A549 (cell line): ENCODE measurements around the gene GDF7. TPM values are rescaled to one million over a fixed set of nuclear protein-coding genes. Genes with fewer than 3 reads are reported as not detected.
A peak's percentile ranks its signal among the peaks of the same experiment; 100 is the strongest.

Source experiments
- ATAC-seq, 2 experiments: fragments of 200-7000 bp in 1 of 2; fragments of >200 bp in 1 of 2; cut with Nextera tagmentation in 1 of 2; cut with Tn5 transposase in 1 of 2; 3 replicates each; pipeline versions ENCODE4 v1.8.0 to v1.9.1; 2018 to 2020; ENCODE audit warnings: mild to moderate bottlenecking in 1 of 2, moderate library complexity in 1 of 2
- CTCF ChIA-PET: fragments of 300-600 bp; sonication (Branson Sonifier 250); formaldehyde crosslinking; extraction: SDS; loops from one replicate; lab custom pipeline; 2021; ENCODE audit warnings: antibody characterized with exemption, inconsistent platforms; lab: Yijun Ruan, JAX
- POLR2A ChIA-PET: fragments of 350-600 bp; formaldehyde crosslinking; extraction: SDS; loops from one replicate; lab custom pipeline; 2021; ENCODE audit warnings: antibody characterized with exemption, inconsistent platforms; lab: Yijun Ruan, JAX
- DNase-seq, 2 experiments: peaks; one replicate each; pipeline versions ENCODE4 v3.0.0 to v3.0.0-alpha.2; 2011 to 2016; ENCODE audit warnings: low read depth in 1 of 2, low spot score in 1 of 2
- FAIRE-seq: peaks from 2 replicates; lab custom pipeline; 2011; peaks lifted over from hg19 to GRCh38; lab: Jason Lieb, UNC
- H3K27ac ChIP-seq, 2 experiments: fragments of >200 bp; sonication (Bioruptor Twin); formaldehyde crosslinking; 3 replicates each; pipeline ENCODE4 v1.5.1; 2016 to 2017
- H3K4me1 ChIP-seq: fragments of >200 bp; sonication (Bioruptor Twin); formaldehyde crosslinking; 3 replicates; pipeline ENCODE4 v1.6.1; 2016
- H3K4me2 ChIP-seq: fragments of >200 bp; sonication (Bioruptor Twin); formaldehyde crosslinking; 3 replicates; pipeline ENCODE4 v1.6.1; 2016
- H3K4me3 ChIP-seq: fragments of >200 bp; sonication (Bioruptor Twin); formaldehyde crosslinking; 3 replicates; pipeline ENCODE4 v1.5.1; 2016
- H3K9me3 ChIP-seq: fragments of >200 bp; sonication (Bioruptor Twin); formaldehyde crosslinking; 3 replicates; pipeline ENCODE4 v1.6.1; 2016
- CBX8 ChIP-seq: fragments of 200-600 bp; sonication (generic); IDR thresholded peaks from 2 replicates; pipeline ENCODE4 v1.6.1; 2016
- CHD4 ChIP-seq: fragments of 200-600 bp; sonication (generic); IDR thresholded peaks from 2 replicates; pipeline ENCODE4 v1.6.1; 2016; ENCODE audit warnings: antibody characterized with exemption, mild to moderate bottlenecking, borderline replicate concordance
- EHMT2 ChIP-seq: fragments of 200-600 bp; sonication (generic); IDR thresholded peaks from 2 replicates; pipeline ENCODE4 v1.6.1; 2016; ENCODE audit warnings: antibody characterized with exemption, low read depth, mild to moderate bottlenecking, moderate library complexity
- ESRRA ChIP-seq: fragments of 150-350 bp; IDR thresholded peaks from 2 replicates; pipeline ENCODE4 v1.6.1; 2014; ENCODE audit warnings: mild to moderate bottlenecking, low read length, borderline replicate concordance
- FOSB ChIP-seq: fragments of 250-450 bp; sonication (Bioruptor Pico); IDR thresholded peaks from 2 replicates; pipeline ENCODE4 v1.5.0; 2020; ENCODE audit warnings: mild to moderate bottlenecking, moderate library complexity
- GATA3 ChIP-seq: IDR thresholded peaks from 2 replicates; pipeline ENCODE4 v1.6.1; 2012; ENCODE audit warnings: borderline replicate concordance
- HOXB13 ChIP-seq: fragments of 250-450 bp; sonication (Bioruptor Pico); IDR thresholded peaks from 2 replicates; pipeline ENCODE4 v1.5.0; 2020; ENCODE audit warnings: low read depth, mild to moderate bottlenecking, moderate library complexity
- KDM1A ChIP-seq: fragments of 200-600 bp; sonication (generic); IDR thresholded peaks from 2 replicates; pipeline ENCODE4 v1.6.1; 2016; ENCODE audit warnings: low read depth, mild to moderate bottlenecking
- MAFK ChIP-seq: fragments of 450-650 bp; IDR thresholded peaks from 2 replicates; pipeline ENCODE4 v1.6.1; 2014; ENCODE audit not compliant: partially characterized antibody
- MAZ ChIP-seq: fragments of 150-350 bp; IDR thresholded peaks from 2 replicates; pipeline ENCODE4 v1.6.1; 2014; ENCODE audit warnings: antibody characterized with exemption, low read depth, low read length, borderline replicate concordance
- MYC ChIP-seq: IDR thresholded peaks from 2 replicates; pipeline ENCODE4 v1.6.1; 2012; ENCODE audit warnings: mild to moderate bottlenecking, inconsistent platforms, low read length, improper control_type of control experiment, borderline replicate concordance
- NR3C1 ChIP-seq: fragments of >200 bp; sonication (Bioruptor Twin); formaldehyde crosslinking; IDR thresholded peaks from 3 replicates; pipeline ENCODE4 v1.6.1; 2017
- RAD21 ChIP-seq, 2 experiments: fragments of >200 bp in 1 of 2; sonication (Bioruptor Twin) in 1 of 2; formaldehyde crosslinking in 1 of 2; IDR thresholded peaks in 1 of 2; conservative IDR thresholded peaks in 1 of 2; 2 replicates in 1 of 2; 3 replicates in 1 of 2; pipeline ENCODE4 v1.6.1; 2012 to 2018; ENCODE audit warnings: inconsistent platforms in 1 of 2
- RFX5 ChIP-seq: fragments of 450-650 bp; IDR thresholded peaks from 2 replicates; pipeline ENCODE4 v1.7.1; 2014; ENCODE audit warnings: antibody characterized with exemption, mild to moderate bottlenecking, moderate library complexity
- SMC3 ChIP-seq: fragments of >200 bp; sonication (Bioruptor Twin); formaldehyde crosslinking; IDR thresholded peaks from 3 replicates; pipeline ENCODE4 v1.6.1; 2018; ENCODE audit warnings: inconsistent platforms
- ZC3H11A ChIP-seq: fragments of 450-650 bp; IDR thresholded peaks from 2 replicates; pipeline ENCODE4 v1.6.1; 2014; ENCODE audit warnings: antibody characterized with exemption, mild to moderate bottlenecking
- WGBS: methylation state at CpG from one replicate; pipeline ENCODE4 v1.1.6; 2017; ENCODE audit errors: missing lambda C conversion rate; 5-methylcytosine and 5-hydroxymethylcytosine counted together
- polyA plus RNA-seq, 4 experiments: library from polyadenylated mRNA; depleted of rRNA in 3 of 4; stranded (reverse); fragments of >200 nt; fragmentation: RNase III in 1 of 4; extraction: RNeasy Plus Mini Kit Qiagen cat#74134 plus additional on column Dnase treatment in 1 of 4; gene quantifications; 2 replicates in 3 of 4; 3 replicates in 1 of 4; pipeline ENCODE4 v1.2.3, GENCODE V29; 2011 to 2017
- TF ChIP-seq, protein P1 (sequence below): fragments of >200 bp; sonication (Bioruptor Twin); formaldehyde crosslinking; IDR thresholded peaks from 3 replicates; pipeline ENCODE4 v1.5.1; 2016
- TF ChIP-seq, protein P2 (sequence below): IDR thresholded peaks from 2 replicates; pipeline ENCODE4 v1.6.1; 2012
- TF ChIP-seq, protein P3 (sequence below): fragments of 250-450 bp; sonication (Bioruptor Pico); IDR thresholded peaks from 2 replicates; pipeline ENCODE4 v1.5.0; 2020; ENCODE audit warnings: low read depth, mild to moderate bottlenecking, moderate library complexity
- TF ChIP-seq, protein P4 (sequence below): fragments of 450-650 bp; IDR thresholded peaks from 2 replicates; pipeline ENCODE4 v1.6.1; 2014; ENCODE audit warnings: antibody characterized with exemption
- TF ChIP-seq, protein P5 (sequence below): fragments of >200 bp; sonication (Bioruptor Twin); formaldehyde crosslinking; IDR thresholded peaks from 3 replicates; pipeline ENCODE4 v1.6.1; 2016
- TF ChIP-seq, protein P6 (sequence below): fragments of 250-450 bp; sonication (Bioruptor Pico); IDR thresholded peaks from 2 replicates; pipeline ENCODE4 v1.5.0; 2021; ENCODE audit warnings: mild to moderate bottlenecking, moderate library complexity, borderline replicate concordance
- TF ChIP-seq, protein P7 (sequence below): IDR thresholded peaks from 2 replicates; pipeline ENCODE4 v1.6.1; 2012; ENCODE audit warnings: low read depth, borderline replicate concordance

The GDF7 gene
- polyA plus RNA-seq, 2 of the 4 experiments (the other 2 are of a cell fraction), result 0.03 to 0.05 TPM

DNA sequence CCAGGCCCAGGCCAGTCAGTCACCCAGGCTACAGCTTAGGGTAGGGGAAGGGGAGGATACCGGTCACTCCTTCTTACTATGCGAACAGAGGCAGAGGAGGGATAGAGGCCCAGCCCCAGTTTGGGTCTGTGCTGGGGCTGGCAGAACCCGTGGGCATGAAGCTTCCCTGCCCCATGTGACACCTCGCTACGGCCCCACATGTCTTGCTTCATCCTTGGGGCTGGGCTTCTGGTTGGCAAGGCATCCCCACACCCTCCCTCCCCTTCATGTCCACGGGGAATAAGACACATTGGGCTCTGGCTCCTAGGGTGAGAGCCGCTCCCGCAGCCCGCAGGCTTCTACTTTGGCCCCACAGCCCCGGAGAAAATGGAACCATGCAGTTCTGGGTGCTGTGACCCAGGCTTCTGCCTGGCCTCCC is 48.5 kb upstream of the GDF7 start:
- DNase-seq, result no peak
- peak overlapping the region; percentile 89 to 90 for H3K27ac ChIP-seq

GRCh38 chr2:20618886-20619521 is 47.9 kb upstream of the GDF7 start:
- Histone ChIP-seq H3K4me1 (peaks cover 26% of the 10 kb centered on the region), H3K4me3 (no peak overlapping the region), H3K9me3 (no peaks in the 10 kb centered on the region), H3K4me2 (peak overlapping the region; percentile 59; the same call in 1 of the 3 replicates), H3K27ac (peak overlapping the region; percentile 89 to 90)
- no peak for ATAC-seq
- CTCF ChIA-PET, result interaction anchor here (1.1 to 7.0 kb wide), 11 partner anchors 9 to 249 kb away, joined by 3 to 112 read pairs (median 7); no protein-coding TSS in a partner anchor
- POLR2A ChIA-PET, result interaction anchor here (10.2 kb wide), 1 partner anchor 171 kb away, joined by 137 read pairs; the partner anchor contains the start of gene RHOB
- 90% methylated on average over 11 of the region's 15 CpGs for whole genome bisulfite sequencing
- TF ChIP-seq, protein P1, sequence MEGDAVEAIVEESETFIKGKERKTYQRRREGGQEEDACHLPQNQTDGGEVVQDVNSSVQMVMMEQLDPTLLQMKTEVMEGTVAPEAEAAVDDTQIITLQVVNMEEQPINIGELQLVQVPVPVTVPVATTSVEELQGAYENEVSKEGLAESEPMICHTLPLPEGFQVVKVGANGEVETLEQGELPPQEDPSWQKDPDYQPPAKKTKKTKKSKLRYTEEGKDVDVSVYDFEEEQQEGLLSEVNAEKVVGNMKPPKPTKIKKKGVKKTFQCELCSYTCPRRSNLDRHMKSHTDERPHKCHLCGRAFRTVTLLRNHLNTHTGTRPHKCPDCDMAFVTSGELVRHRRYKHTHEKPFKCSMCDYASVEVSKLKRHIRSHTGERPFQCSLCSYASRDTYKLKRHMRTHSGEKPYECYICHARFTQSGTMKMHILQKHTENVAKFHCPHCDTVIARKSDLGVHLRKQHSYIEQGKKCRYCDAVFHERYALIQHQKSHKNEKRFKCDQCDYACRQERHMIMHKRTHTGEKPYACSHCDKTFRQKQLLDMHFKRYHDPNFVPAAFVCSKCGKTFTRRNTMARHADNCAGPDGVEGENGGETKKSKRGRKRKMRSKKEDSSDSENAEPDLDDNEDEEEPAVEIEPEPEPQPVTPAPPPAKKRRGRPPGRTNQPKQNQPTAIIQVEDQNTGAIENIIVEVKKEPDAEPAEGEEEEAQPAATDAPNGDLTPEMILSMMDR, result no peak
- no peak for TF ChIP-seq GATA3
- TF ChIP-seq MAFK, result no peak
- no peak for TF ChIP-seq MAZ
- TF ChIP-seq, protein P2, sequence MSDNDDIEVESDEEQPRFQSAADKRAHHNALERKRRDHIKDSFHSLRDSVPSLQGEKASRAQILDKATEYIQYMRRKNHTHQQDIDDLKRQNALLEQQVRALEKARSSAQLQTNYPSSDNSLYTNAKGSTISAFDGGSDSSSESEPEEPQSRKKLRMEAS, result no peak
- TF ChIP-seq SMC3, result no peak
- TF ChIP-seq RFX5, result no peak
- no peak for TF ChIP-seq CBX8
- TF ChIP-seq, protein P3, sequence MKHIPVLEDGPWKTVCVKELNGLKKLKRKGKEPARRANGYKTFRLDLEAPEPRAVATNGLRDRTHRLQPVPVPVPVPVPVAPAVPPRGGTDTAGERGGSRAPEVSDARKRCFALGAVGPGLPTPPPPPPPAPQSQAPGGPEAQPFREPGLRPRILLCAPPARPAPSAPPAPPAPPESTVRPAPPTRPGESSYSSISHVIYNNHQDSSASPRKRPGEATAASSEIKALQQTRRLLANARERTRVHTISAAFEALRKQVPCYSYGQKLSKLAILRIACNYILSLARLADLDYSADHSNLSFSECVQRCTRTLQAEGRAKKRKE (CRISPR knock-in tag), result no peak
- no peak for TF ChIP-seq RAD21 (conservative IDR thresholded peaks at IDR 0.05 in 1 of 2, IDR thresholded peaks at IDR 0.05 in 1 of 2)
- FAIRE-seq, result no peak
- no peak for DNase-seq

More for the DNA sequence above, 48.5 kb upstream of the GDF7 start:
- H3K4me3 ChIP-seq, result no peak overlapping the region
- WGBS, result 91% methylated on average over 10 of the region's 10 CpGs
- FAIRE-seq (no peak), ATAC-seq (peak in 1 of 2 experiments; percentile 15; a peak in 3 of 6 replicates)
- H3K4me2 ChIP-seq, result peak overlapping the region; percentile 59
- ChIA-PET POLR2A (interaction anchor here (0.5 to 10.2 kb wide), 3 partner anchors 39 to 177 kb away, joined by 3 to 137 read pairs (median 3); partner anchors contain the start of gene RHOB), CTCF (interaction anchor here (0.7 to 7.0 kb wide), 17 partner anchors 11 to 248 kb away, joined by 3 to 112 read pairs (median 6); partner anchors contain the start of gene HS1BP3)
- H3K9me3 ChIP-seq, result no peaks in the 10 kb centered on the region
- H3K4me1 ChIP-seq, result peaks cover 26% of the 10 kb centered on the region
- no peak for TF ChIP-seq MYC
- TF ChIP-seq, protein P2, result no peak
- TF ChIP-seq CHD4, result no peak
- TF ChIP-seq, protein P4, sequence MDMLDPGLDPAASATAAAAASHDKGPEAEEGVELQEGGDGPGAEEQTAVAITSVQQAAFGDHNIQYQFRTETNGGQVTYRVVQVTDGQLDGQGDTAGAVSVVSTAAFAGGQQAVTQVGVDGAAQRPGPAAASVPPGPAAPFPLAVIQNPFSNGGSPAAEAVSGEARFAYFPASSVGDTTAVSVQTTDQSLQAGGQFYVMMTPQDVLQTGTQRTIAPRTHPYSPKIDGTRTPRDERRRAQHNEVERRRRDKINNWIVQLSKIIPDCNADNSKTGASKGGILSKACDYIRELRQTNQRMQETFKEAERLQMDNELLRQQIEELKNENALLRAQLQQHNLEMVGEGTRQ, result no peak
- TF ChIP-seq, all 56 proteins: peak for 0

DNA sequence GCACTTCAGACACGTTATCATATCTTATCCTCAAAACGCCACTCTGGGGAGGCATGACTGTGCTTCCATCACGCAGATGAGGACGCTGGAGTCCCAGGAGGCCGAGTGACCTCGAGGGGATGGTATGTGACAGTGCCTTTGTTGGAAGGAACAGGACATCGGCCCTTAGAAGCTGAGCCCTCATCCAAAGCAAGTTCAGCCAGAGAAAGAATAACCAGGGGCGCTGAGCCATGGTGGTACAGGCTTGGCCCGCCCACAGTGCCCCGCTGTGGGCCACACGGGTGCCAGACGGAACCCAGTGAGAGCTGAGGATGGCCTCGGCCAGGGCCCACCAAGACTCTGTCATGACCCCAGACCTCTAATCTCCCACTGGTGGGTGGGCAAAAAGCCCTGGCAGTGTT is 47.3 kb upstream of the GDF7 start:
- no peak for ATAC-seq
- 94% methylated on average over 13 of the region's 13 CpGs for WGBS
- TF ChIP-seq, protein P5, sequence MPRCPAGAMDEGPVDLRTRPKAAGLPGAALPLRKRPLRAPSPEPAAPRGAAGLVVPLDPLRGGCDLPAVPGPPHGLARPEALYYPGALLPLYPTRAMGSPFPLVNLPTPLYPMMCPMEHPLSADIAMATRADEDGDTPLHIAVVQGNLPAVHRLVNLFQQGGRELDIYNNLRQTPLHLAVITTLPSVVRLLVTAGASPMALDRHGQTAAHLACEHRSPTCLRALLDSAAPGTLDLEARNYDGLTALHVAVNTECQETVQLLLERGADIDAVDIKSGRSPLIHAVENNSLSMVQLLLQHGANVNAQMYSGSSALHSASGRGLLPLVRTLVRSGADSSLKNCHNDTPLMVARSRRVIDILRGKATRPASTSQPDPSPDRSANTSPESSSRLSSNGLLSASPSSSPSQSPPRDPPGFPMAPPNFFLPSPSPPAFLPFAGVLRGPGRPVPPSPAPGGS, result no peak
- TF ChIP-seq ZC3H11A (no peak), HOXB13 (CRISPR knock-in tag) (no peak), EHMT2 (no peak), ESRRA (no peak), MAZ (no peak), NR3C1 (no peak), FOSB (CRISPR knock-in tag) (no peak), RAD21 (conservative IDR thresholded peaks at IDR 0.05 in 1 of 2, IDR thresholded peaks at IDR 0.05 in 1 of 2) (no peak), RFX5 (no peak), KDM1A (no peak)
- TF ChIP-seq, protein P6, sequence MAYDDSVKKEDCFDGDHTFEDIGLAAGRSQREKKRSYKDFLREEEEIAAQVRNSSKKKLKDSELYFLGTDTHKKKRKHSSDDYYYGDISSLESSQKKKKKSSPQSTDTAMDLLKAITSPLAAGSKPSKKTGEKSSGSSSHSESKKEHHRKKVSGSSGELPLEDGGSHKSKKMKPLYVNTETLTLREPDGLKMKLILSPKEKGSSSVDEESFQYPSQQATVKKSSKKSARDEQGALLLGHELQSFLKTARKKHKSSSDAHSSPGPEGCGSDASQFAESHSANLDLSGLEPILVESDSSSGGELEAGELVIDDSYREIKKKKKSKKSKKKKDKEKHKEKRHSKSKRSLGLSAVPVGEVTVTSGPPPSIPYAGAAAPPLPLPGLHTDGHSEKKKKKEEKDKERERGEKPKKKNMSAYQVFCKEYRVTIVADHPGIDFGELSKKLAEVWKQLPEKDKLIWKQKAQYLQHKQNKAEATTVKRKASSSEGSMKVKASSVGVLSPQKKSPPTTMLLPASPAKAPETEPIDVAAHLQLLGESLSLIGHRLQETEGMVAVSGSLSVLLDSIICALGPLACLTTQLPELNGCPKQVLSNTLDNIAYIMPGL, result no peak
- TF ChIP-seq, protein P7, sequence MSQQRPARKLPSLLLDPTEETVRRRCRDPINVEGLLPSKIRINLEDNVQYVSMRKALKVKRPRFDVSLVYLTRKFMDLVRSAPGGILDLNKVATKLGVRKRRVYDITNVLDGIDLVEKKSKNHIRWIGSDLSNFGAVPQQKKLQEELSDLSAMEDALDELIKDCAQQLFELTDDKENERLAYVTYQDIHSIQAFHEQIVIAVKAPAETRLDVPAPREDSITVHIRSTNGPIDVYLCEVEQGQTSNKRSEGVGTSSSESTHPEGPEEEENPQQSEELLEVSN, result no peak

More for the DNA sequence above, 47.3 kb upstream of the GDF7 start:
- peaks cover 26% of the 10 kb centered on the region for H3K4me1 ChIP-seq
- no peaks in the 10 kb centered on the region for H3K9me3 ChIP-seq
- FAIRE-seq (no peak), DNase-seq (no peak)
- ChIA-PET CTCF (interaction anchor here (1.1 to 3.1 kb wide), 4 partner anchors 9 to 241 kb away, joined by 3 to 14 read pairs (median 5); no protein-coding TSS in a partner anchor), POLR2A (interaction anchor here (10.2 kb wide), 1 partner anchor 171 kb away, joined by 137 read pairs; the partner anchor contains the start of gene RHOB)
- no peak overlapping the region for H3K4me3 ChIP-seq
- H3K4me2 ChIP-seq, result no peak overlapping the region
- H3K27ac ChIP-seq, result peak overlapping the region in 1 of 2 experiments; percentile 90; a peak in 3 of 6 replicates
